ENCODE results near the gene GULP1. TPM values are rescaled to one million over a fixed set of nuclear protein-coding genes. Genes with fewer than 3 reads are reported as not detected.
"Not testable (repeated sequence)": the region's sequence is repeated elsewhere in the genome, so short reads cannot be mapped to it uniquely, and the experiment has no call there.

The GULP1 gene
- total RNA-seq (2014; rRNA removed): 32.2 and 32.9 TPM in 2 replicates
- polyA plus RNA-seq (2012): 7.4 TPM

GRCh38 chr2:188291617-188292347 is at the start of gene GULP1:
TSS of gene GULP1 (plus strand) at chr2:188291874. CDS start at chr2:188477703, 185,829 bp downstream.
- peak; percentile 77 for DNase-seq (ENCODE audit: low read depth)

- no peak for DNase-seq (ENCODE audit: low read depth)
These were observed 48.3 kb upstream of the GULP1 start for GRCh38 chr2:188243381-188243780.

- peak; percentile 13 for DNase-seq (ENCODE audit: low read depth)
These were observed 47.3 kb upstream of the GULP1 start for GRCh38 chr2:188244383-188244782.

- no peak for DNase-seq (ENCODE audit: low read depth)
These were observed 46.4 kb upstream of the GULP1 start for GRCh38 chr2:188245230-188245629.

- no peak for DNase-seq (ENCODE audit: low read depth)
These were observed 43.2 kb upstream of the GULP1 start for GRCh38 chr2:188248513-188248912.

- no peak for DNase-seq (ENCODE audit: low read depth)
These were observed 40.6 kb upstream of the GULP1 start for GRCh38 chr2:188251034-188251433.

- no peak for DNase-seq (ENCODE audit: low read depth)
These were observed 35.3 kb upstream of the GULP1 start for GRCh38 chr2:188256420-188256819.

- no peak for DNase-seq (ENCODE audit: low read depth)
These were observed 26.4 kb upstream of the GULP1 start for GRCh38 chr2:188265315-188265714.

- no peak for DNase-seq (ENCODE audit: low read depth)
These were observed 23.9 kb upstream of the GULP1 start for GRCh38 chr2:188267776-188268175.

- DNase-seq (ENCODE audit: low read depth): no peak
These were observed 22.7 kb upstream of the GULP1 start for GRCh38 chr2:188269004-188269403.

- DNase-seq (ENCODE audit: low read depth): peak; percentile 22
These were observed 19.6 kb upstream of the GULP1 start for GRCh38 chr2:188272121-188272520.

- DNase-seq (ENCODE audit: low read depth): no peak
These were observed 17.4 kb upstream of the GULP1 start for GRCh38 chr2:188274274-188274673.

- no peak for DNase-seq (ENCODE audit: low read depth)
These were observed 15.4 kb upstream of the GULP1 start for GRCh38 chr2:188276255-188276654.

GRCh38 chr2:188277786-188278185 is 13.9 kb upstream of the GULP1 start:
- DNase-seq (ENCODE audit: low read depth): no peak

GRCh38 chr2:188278388-188279092 is 13.1 kb upstream of the GULP1 start:
- no peak for DNase-seq (ENCODE audit: low read depth)

- no peak for DNase-seq (ENCODE audit: low read depth)
These were observed 12.6 kb upstream of the GULP1 start for GRCh38 chr2:188279093-188279445.

GRCh38 chr2:188280811-188281222 is 10.9 kb upstream of the GULP1 start:
- DNase-seq (ENCODE audit: low read depth): no peak

GRCh38 chr2:188282907-188283306 is 8.8 kb upstream of the GULP1 start:
- no peak for DNase-seq (ENCODE audit: low read depth)

- DNase-seq (ENCODE audit: low read depth): not testable (repeated sequence)
These were observed 7.4 kb upstream of the GULP1 start for GRCh38 chr2:188284251-188284650.

- DNase-seq (ENCODE audit: low read depth): no peak
These were observed 6.6 kb upstream of the GULP1 start for GRCh38 chr2:188285049-188285448.

GRCh38 chr2:188285774-188286173 is 5.9 kb upstream of the GULP1 start:
- no peak for DNase-seq (ENCODE audit: low read depth)

GRCh38 chr2:188291142-188291616 is 495 bp upstream of the GULP1 start:
- no peak for DNase-seq (ENCODE audit: low read depth)
